SU-DHL-6 (cell line): ENCODE data around the gene RAPGEF5.

ENCODE experiments used
- CTCF ChIP-seq: fragments of 200-600 bp; sonication (generic); IDR thresholded peaks from one replicate; pipeline ENCODE4 v1.5.1; 2017; ENCODE audit warnings: antibody characterized with exemption, mild to moderate bottlenecking, low read length, moderate library complexity; ENCODE audit not compliant: insufficient read depth, poor library complexity, severe bottlenecking
- EZH2phosphoT487 ChIP-seq: fragments of 200-600 bp; sonication (generic), shearing (Covaris generic); conservative IDR thresholded peaks from 2 replicates; pipeline ENCODE4 v1.6.1; 2018; ENCODE audit warnings: mild to moderate bottlenecking, antibody characterized with exemption, low read length, moderate library complexity, mixed read lengths

- TF ChIP-seq EZH2phosphoT487 (no peak), CTCF (no peak)
Measured at GRCh38 chr7:22291977-22292376, 65.0 kb downstream of the RAPGEF5 start.
